GM19025 (cell line): ENCODE measurements around the gene CDH22.

Source experiments
- ATAC-seq: cut with Tn5 transposase; IDR thresholded peaks from one replicate; pipeline ENCODE4 v1.9.1; 2021; ENCODE audit warnings: mild to moderate bottlenecking, low read depth, moderate library complexity; ENCODE audit not compliant: unreplicated experiment

Gene CDH22

DNA sequence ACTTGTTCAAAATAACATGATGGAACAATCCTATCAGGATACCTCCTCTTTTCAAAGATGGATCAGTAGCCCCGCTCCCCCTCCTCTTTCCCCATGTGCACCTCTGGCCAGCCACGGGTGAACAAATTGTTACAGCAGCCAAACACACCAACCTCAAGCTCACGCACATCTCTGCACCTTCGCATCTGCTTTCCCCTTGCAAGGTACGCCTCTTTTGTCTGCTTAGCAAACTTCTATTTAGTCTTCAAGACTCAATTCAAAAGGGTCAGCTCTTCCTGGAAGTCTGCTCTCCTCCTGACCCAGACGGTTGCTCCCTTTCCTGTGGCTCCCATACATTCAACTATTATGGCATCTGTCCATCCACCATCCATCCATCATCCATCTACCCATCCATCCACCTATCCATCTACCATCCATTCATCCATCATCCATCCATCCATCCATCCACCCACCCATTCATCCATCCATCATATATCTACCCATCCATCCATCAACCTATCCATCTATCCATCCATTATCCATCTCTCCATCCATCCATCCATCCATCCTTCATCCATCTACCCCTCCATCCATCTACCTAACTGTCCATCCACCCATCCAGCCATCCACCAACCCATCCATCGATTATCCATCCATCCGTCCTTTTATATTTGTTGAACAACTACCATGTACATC is 36.3 kb upstream of the CDH22 start:
- ATAC-seq, result no peak

DNA sequence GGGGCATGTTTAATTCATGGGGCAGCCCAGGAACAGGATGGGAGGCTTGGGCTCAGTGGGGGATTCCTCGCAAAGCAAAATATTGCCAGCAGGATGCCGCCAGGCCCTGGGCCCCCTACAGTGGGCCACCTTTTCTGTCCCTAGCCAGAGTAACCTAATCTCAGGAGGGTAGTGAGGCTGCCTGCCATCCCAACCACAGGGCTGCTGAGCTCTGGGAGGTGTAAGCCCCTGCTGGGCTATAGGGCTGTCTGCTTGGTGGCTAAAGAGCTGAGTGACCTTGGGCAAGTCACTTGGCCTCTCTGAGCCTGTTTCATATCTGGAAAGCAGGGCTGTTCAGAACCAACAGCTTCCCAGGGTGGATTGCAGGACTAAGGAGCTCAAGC is 35.7 kb upstream of the CDH22 start:
- ATAC-seq, result no peak

DNA sequence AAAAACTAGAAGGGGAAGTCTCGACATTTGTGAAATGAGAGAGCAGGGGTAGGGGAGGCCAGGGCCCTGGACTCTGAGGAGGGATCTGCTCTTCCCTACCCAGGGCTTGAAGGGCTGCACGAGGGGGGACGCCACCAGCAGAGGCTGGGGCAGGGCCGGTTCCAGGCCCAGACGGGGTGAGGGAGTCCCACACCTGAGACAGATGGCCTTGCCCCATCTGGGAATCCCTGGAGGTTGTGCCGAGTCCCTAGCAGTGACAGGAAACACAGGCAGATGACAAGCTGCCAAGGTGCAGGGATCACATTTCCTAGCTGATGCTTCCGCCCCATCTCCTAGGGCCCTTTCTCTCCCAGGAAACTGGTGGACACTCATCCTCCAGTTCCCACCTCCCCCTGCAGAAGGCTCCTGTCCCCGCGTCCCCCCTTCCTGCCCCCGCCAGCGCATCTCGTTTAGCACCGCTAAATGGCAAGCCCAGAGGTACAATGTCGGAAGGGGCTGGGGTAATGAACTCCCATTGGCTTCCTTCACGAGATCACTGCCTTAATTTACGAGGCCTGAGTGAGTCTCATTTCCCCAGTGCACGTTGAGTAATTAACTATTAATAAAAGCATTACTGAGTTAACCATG is 35.2 kb upstream of the CDH22 start:
- no peak for ATAC-seq

DNA sequence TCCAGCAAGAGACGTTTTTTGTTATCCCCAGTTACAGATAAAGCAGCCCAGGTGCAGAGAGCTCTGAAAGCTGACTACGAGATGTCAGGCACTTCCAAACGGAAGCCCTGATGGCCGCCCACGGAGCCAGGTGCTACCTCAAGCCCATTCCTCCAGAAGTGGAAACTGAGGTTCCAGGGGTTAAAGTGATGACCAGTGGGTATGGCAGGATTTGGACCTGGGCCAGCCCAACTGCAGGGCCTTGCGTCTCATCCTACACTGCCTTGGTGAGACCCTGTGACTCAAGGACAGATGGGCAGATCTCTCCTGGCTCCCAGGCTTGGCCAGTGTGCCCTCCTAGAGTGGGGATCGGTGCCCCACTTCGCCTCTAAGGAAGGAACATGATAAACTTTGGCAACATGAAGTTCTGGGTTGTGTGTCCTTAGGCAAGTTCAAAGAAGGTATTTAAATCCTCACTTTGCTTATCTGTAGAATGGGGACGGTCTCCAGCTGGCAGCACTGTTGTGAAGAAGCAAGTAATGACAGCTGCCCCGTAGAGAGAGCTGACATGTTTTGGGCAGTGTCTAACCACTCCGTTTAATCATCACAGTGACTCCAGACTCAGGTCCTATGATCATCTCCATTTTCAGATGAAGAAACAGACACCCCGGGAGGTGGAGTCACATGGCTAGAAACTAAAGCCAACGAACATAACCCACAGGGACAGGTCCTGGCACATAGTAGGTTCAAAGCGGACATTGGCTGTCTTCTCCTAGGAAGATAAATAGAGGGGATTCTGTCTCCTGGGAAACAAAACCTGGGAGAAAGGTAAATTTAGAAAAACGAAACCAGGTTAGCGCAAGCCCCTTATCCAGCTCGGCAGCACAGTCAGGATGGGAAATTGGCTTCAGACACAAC is 34.4 kb upstream of the CDH22 start:
- no peak for ATAC-seq

DNA sequence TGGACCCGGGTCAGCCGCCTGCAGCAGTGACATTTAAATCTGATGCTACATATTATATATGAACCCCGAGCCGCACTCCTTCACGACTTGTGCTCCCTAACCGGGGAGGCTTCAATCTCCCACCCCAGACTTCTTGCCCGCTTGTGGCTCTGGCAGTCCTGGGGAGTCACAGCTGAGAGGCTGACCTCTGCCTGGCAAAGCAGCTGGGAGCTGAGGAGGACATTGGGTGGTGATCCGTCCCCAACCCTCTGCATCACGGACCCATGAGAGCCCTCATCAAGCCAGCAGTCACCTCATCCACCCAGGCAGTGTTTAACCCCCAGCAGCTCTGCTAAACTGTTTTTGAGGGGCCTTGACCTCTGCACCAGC is 33.7 kb upstream of the CDH22 start:
- no peak for ATAC-seq

DNA sequence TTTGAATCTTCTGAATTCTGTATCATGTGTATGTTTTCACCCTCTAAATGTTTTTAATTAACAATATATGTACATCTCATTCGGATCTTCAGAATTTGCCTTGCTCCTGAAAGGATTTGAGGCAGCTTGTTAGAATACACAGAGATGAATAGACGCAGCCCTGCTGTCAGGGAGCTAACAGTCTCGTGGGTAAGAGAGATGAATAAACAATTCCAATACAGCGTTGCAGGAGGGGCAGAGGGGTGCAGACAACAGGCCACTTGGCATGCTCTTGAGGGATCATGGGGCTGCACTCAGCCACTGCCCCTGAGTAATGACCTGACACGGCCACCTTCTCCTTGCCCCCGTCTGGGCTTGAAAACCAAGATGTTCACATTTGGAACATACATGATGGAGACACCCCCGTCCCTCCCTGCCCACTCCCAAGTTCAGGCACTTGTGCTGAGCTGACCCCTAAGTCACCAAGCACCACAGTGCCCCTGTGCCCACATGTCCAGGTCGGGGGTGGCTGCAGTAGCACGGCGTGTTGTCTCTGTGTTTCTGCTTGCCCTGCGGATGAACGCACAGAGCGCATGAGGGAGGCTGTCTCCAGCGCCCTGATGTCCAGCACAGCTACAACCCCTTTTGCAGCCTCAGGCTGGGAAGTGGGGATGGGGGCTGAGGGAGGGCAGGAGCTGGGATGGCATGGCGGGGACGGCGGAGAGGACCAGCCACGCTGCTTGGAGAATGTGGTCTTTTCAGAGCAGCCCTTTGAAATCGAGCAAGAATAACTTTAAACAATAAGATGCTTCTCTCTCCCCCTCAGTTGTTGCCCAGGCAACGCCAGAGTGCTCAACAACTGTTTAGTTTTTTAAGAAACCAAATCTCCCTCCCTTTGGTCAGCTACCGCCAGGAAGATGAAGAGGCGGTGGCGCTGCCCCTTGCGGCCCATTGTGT is 33.0 kb upstream of the CDH22 start:
- ATAC-seq, result no peak

DNA sequence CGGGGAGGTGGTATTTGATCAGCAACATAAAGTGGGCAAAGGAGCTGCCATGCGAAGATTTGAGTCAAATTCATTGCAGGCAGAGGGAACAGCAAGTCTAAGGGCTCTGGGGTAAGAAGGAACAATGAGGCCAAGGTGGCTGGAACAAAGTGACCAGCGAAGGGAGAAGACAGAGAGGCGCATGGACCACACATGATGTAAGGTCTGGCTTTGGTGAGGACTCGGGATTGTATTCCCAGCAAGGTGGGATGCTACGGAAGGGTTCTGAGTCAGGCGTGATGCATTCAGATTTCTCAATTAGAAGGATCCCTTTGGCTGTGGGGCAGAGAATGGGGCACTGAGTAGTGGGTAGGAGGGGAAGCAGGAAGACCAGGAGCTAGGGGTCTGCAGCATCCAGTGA is 30.7 kb upstream of the CDH22 start:
- no peak for ATAC-seq

DNA sequence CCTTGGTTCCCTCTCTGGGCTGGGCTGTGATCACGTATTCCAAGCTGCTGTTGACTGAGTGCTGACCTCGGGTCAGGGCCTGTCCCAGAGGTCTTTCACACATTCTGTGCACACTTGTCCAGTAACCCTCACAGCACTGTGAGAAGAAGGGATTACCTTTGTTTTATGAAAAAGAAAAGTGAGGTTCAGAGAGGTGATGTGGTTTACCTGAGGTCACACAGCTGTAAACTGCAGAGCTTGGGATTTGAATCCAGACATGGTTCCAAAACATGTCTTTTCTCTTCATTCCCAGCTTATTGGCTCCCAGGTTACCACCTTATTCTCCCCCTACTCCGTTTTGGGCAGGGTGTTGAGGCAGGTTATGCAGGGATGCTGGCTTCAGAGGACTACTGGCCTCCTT is 28.4 kb upstream of the CDH22 start:
- no peak for ATAC-seq

DNA sequence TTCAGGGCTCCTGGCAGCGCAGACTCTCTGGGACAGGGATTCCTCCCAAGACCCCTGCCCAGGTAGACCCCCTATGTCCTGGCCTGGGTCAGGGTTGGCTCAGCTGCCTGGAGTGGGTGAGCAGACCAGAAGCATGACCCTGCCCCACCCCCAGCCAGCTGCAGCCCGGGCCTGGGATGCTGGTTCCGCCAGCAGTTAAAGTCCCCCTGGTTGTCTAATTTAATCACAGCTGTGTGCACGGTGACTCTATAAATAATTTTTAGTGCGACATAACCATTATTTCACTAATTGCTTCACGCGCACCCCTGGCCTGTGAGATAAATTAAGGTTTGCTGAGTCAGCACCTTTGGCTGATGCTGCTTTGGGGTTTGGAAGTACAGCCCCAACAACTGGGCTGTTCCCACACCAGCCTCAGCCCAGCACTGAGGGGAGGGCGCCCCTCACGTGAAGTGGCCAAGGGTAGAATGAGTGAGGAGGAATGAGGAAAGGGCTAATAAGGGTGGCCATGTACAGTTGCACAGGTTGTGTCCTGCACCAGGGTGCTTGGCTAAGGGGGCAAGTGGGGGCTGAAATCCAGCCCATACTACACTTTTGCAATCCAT is 26.1 kb upstream of the CDH22 start:
- ATAC-seq, result no peak

DNA sequence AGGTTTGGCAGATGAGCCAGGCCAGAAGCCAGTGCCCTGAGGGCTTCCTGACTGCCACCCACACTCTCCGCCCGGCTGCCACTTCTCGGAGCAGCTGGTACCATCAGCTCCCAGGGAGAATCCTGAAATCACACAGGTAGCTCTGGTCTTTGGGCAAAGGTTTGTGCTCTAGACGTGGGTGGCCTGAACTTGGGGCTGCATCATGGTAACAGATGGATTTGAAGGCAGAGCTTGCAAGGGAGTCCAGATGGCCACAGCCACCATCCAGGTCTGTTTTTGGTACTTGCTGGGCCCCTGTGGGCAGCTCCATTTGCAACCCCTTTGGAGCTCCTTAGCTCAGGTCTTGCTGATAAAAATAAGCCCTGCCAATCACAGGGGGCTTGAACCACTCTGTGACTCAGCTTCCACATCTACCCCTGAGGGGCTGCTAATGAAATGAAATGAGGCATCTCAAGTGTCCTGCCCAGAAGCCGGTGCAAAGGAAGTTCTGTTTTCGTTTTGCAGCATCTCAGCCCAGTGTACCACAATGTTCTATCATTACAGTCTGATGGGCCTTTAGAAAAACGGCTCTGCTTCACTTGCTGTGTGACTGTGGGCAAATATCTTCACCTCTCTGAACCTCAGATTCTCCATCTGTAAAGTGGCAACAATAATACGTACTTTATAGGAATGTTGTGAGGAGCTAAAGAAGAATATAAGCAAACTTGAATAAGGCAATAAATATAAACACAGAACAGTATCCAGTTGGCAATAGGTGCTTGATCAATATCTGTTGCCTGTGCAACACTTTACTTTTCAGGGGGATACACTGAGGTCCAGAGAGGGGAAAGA is 25.1 kb upstream of the CDH22 start:
- ATAC-seq, result no peak

DNA sequence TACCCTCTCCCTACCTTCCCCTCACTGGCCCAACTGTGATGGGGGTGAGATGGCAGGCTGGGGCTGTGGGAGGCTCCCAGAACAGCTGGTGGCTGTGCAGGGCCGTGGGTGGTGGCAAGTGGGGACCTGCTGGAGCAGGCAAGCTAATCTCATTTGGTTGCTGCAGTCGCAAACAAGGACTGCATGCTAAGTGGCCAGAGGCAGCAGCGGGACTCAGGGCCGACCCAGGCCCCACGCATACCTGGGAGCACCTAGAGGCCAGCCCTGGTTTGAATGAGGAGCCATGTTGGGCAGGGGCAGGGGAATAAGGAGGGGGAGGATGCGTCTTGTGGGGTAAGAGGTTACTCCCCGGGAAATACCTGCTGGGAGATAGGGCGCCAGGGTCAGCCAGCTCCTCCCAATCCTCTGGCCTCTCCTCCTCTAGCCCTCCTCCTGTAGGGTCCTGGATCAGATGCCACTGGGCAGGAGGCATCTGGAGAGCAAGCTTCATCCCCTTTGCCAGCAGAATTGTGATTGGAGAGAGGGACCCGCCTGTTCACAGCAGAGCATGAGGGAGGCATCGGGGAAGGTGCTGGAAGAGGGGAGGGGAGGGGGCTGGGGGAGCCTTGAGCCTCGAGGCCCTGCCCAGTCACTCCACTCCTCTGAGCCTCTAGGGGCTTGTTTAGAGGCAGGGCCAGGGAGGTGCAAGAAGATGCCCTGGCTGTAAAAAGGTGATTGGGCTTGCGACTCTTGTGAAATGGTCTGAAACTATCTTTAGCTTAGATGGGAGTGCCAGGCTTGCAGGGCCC is 24.3 kb upstream of the CDH22 start:
- ATAC-seq, result no peak

DNA sequence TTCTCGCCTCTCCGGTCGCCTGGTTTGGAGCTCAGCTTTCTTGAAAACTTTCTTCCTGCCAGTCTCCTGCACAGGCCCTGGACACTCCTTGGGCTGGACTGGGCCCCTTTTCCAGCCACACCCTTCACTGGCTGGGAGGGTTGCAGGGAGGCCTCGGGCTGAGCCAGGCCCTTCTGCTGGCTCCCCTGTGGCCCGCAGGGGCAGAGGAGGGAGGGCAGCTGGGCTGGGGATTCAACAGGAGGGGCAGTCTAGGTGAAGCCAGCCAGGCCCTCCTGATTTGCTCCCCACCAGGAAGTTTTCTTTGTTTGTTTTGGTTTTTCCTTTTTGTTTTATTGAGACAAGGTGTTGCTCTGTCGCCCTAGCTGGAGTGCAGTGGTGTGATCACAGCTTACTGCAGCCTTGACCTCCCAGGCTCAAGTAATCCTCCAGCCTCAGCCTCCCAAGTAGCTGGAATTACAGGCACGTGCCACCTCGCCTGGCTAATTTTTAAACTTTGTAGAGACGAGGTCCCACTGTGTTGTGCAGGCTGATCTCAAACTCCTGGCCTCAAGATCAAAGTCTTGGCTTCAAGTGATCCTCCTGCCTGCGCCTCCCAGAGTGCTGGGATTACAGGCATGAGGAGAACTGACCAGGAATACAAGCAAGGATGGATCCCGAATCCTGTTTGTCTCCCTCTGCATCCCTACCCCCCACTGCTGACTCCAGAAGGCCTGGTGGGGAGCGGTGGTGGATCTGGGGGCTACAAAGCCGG is 23.5 kb upstream of the CDH22 start:
- ATAC-seq, result no peak

DNA sequence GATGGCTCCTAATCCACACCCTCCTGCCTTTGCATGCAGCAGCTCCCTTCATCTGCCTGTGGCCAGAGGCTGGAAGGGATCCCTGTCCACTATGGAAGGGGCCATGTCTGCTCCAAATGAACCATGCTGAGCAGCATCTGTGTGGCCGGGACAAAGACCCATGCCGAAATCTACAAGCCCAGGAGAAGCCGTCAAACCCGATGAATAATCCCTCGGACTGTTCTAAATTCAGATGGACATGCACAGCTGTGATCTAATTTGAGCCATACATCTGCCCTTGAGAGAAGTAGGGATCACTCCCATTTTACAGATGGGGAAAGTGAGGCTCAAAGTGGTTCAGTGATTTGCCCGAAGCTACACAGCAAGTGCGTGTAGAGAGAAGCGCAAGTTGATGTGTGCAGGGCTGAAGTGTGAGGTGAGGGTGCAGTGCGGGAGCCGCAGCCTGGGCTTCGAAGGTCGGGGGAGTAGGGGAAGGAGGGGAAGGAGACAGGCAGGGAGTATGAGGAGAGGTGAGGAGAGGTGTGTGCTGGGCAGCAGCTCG is 22.6 kb upstream of the CDH22 start:
- no peak for ATAC-seq

DNA sequence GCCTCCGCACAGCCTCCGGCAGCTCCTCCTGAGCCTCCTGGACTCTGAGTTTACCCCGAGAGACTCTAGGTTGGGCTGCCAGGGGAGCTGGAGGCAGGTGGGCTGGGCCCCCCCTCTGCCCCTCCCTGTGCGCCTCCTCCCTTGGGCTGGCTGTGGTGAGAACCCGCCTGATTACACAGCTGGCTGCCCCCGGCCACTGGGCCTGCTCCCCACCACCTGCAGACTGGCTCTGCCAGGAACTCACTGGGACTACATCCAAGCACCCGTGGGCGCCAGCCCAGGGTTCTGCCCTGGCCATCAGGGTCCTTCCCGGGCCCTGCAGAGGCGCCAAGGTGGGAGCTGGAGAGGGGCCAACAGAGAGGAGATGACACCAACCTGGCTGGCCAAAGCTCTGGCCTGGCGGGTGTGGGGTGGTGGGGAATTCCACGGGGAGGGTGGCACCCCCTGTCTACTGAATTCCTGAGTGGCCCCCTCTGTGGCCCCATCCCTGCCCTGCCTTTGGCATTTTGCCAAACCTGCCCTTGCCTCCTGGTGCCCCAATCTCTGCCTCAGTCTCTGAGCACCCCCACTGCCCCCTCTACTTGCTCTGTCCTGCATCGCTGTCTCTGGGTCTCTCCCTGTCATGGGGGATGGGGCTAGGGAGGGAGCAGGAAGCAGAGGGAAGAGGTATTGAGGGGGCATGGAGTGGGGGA is 21.9 kb upstream of the CDH22 start:
- ATAC-seq, result no peak

DNA sequence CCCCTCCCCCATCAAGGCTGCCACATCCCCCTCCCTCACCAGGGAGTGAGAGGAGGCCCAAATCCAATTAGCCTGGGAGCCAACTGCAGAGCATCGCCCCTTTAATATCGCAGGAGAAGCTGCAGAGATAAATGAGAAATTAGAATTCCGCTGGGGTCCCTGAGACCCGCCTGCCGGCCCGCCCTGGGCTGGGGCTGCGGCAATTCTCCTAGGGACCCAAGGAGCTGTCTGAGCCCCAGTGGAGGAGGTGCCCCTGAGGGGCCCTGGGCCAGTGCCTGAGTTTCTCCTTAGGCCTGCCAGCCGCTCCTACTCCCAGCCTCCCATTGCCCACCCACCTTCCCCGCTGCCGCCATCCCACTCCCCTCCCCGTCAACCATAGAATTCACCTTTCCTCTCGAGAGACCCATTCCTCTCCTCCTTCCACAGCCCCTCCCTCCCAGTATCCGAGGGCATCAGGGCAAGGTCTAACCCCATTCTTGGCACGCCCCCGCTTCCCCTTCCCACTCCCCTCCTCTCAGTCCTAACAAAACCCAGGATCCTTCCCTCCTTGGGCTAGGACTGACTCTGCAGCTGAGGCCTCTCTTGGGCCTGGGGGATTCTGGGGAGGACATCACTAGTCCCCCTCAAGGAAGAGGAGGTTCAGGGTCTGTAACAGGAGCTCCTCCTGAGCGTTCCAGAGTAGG is 20.0 kb upstream of the CDH22 start:
- no peak for ATAC-seq

DNA sequence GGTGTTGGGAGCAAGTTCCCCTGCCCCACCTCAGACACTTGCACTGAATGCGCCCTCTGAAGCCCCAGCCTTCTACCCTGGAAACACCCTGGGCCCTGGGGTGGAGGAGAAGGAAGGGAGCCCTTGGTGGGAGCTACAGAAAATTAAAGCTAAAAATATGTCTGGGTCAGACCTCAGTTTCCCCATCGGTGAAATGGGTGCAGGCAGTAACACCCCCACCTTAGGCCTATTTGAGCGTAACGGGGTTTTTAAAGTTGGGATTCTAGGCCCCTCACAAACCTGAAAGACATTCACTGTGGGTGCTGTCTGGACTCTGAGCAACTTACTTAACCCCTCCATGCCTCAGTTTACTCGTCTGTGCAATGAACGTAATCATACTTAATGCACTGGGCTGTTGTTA is 19.3 kb upstream of the CDH22 start:
- no peak for ATAC-seq

DNA sequence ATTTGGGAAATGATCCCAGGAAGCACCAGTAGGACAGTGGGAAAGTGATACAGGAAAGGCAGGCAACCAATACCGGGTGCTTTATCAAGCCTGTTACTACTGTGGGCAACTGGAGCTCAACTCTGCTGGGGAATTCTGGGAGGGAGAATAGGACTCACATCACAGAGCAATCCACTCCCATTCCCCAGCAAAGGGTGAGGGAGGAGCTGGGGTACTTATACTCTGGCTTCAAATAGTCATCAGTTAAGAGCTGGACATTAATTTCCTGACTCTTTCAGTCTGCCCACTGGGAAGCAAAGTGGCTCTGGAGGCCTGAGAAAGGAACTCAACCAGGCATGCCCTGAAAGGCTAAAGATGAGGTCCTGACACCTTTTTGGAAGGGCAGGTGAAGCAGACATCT is 17.5 kb upstream of the CDH22 start:
- no peak for ATAC-seq
